ENCODE measurements around the gene OR12D1.

Gene OR12D1

GRCh38 chr6:29466241-29466640, 51.5 kb downstream of the OR12D1 start:
- DNase-seq: no peak

All from stimulated activated CD4-positive, alpha-beta T cell treated with anti-CD3 and anti-CD28 coated beads, Interleukin-12 subunit alpha, Interleukin-12 subunit beta, amount 100 ng/mL, for 4 hours (primary cell).